HepG2 (cell line): ENCODE data around the gene WDSUB1. TPM values are rescaled to one million over a fixed set of nuclear protein-coding genes. Genes with fewer than 3 reads are reported as not detected.

Experiments used
- BCL6 ChIP-seq: IDR thresholded peaks from 2 replicates; pipeline ENCODE4 v1.6.1; 2016; ENCODE audit warnings: missing genetic modification reagents, missing compliant biosample characterization
- CENPT ChIP-seq: sonication (generic); formaldehyde crosslinking; IDR thresholded peaks from 2 replicates; pipeline ENCODE4 v1.8.0; 2022; ENCODE audit warnings: low read depth, mild to moderate bottlenecking, moderate library complexity, missing genetic modification reagents
- EEA1 ChIP-seq: sonication (generic); formaldehyde crosslinking; IDR thresholded peaks from 2 replicates; pipeline ENCODE4 v1.5.1; 2020; ENCODE audit warnings: mild to moderate bottlenecking, missing genetic modification reagents, borderline replicate concordance
- ERF ChIP-seq: IDR thresholded peaks from 2 replicates; pipeline ENCODE4 v1.6.1; 2018; ENCODE audit warnings: missing biosample characterization, missing genetic modification reagents
- GTF2F1 ChIP-seq: fragments of 150-350 bp; IDR thresholded peaks from 2 replicates; pipeline ENCODE4 v1.6.1; 2014; ENCODE audit warnings: low read length
- JARID2 ChIP-seq: sonication (generic); formaldehyde crosslinking; IDR thresholded peaks from 2 replicates; pipeline ENCODE4 v1.8.1; 2023; ENCODE audit warnings: missing genetic modification reagents, inconsistent platforms; ENCODE audit not compliant: insufficient replicate concordance
- KAT8 ChIP-seq: IDR thresholded peaks from 2 replicates; pipeline ENCODE4 v1.6.1; 2016; ENCODE audit warnings: missing genetic modification reagents, missing compliant biosample characterization
- NFKB2 ChIP-seq: sonication (generic); formaldehyde crosslinking; IDR thresholded peaks from 2 replicates; pipeline ENCODE4 v1.4.0; 2020; ENCODE audit warnings: missing genetic modification reagents, borderline replicate concordance
- PLSCR1 ChIP-seq: sonication (generic); formaldehyde crosslinking; IDR thresholded peaks from 2 replicates; pipeline ENCODE4 v1.5.0; 2020; ENCODE audit warnings: missing genetic modification reagents, mild to moderate bottlenecking, borderline replicate concordance
- TBL1XR1 ChIP-seq: fragments of 150-350 bp; IDR thresholded peaks from 2 replicates; pipeline ENCODE4 v1.6.1; 2014; ENCODE audit warnings: borderline replicate concordance, low read length; ENCODE audit not compliant: partially characterized antibody
- U2AF1 ChIP-seq: fragments of 200-400 bp; formaldehyde crosslinking; optimal IDR thresholded peaks from 2 replicates; pipeline ENCODE3; 2017; ENCODE audit warnings: mild to moderate bottlenecking, low read depth, low read length
- ZC3H13 ChIP-seq: sonication (generic); formaldehyde crosslinking; IDR thresholded peaks from 2 replicates; pipeline ENCODE4 v1.8.1; 2023; ENCODE audit warnings: mild to moderate bottlenecking, missing genetic modification reagents, moderate library complexity
- ZFP36 ChIP-seq: fragments of 150-350 bp; IDR thresholded peaks from 2 replicates; pipeline ENCODE4 v1.6.1; 2018; ENCODE audit warnings: borderline replicate concordance, low read length, low read depth; ENCODE audit not compliant: partially characterized antibody
- ZFY ChIP-seq: sonication (generic); formaldehyde crosslinking; IDR thresholded peaks from 2 replicates; pipeline ENCODE4 v1.4.0; 2020; ENCODE audit warnings: missing genetic modification reagents
- ZNF3 ChIP-seq: IDR thresholded peaks from 2 replicates; pipeline ENCODE4 v1.7.0; 2017; ENCODE audit warnings: inconsistent platforms
- ZNF331 ChIP-seq: sonication (generic); formaldehyde crosslinking; IDR thresholded peaks from 2 replicates; pipeline ENCODE4 v1.4.0; 2020; ENCODE audit warnings: missing genetic modification reagents
- ZNF34 ChIP-seq: sonication (generic); formaldehyde crosslinking; IDR thresholded peaks from 2 replicates; pipeline ENCODE4 v1.4.0; 2020; ENCODE audit warnings: mild to moderate bottlenecking, missing genetic modification reagents, borderline replicate concordance
- ZNF572 ChIP-seq: sonication (generic); formaldehyde crosslinking; IDR thresholded peaks from 2 replicates; pipeline ENCODE4 v1.5.1; 2020; ENCODE audit warnings: mild to moderate bottlenecking, missing genetic modification reagents
- ZNF709 ChIP-seq: sonication (generic); formaldehyde crosslinking; IDR thresholded peaks from 2 replicates; pipeline ENCODE4 v1.5.0; 2020; ENCODE audit warnings: mild to moderate bottlenecking, missing genetic modification reagents
- ZNF777 ChIP-seq: sonication (generic); formaldehyde crosslinking; IDR thresholded peaks from 2 replicates; pipeline ENCODE4 v1.4.0; 2020; ENCODE audit warnings: missing genetic modification reagents
- ZSCAN31 ChIP-seq: sonication (generic); formaldehyde crosslinking; IDR thresholded peaks from 2 replicates; pipeline ENCODE4 v1.5.0; 2020; ENCODE audit warnings: low read depth, mild to moderate bottlenecking, missing genetic modification reagents
- polyA plus RNA-seq, 8 experiments: library from polyadenylated mRNA; depleted of rRNA in 3 of 8; stranded (reverse) in 7 of 8; unstranded in 1 of 8; fragments of >200 nt; fragmentation: Illumina TruSeq in 4 of 8; extraction: Trizol in 4 of 8; gene quantifications; 2 replicates each; pipeline versions ENCODE4 v1.2.1 to v1.2.3, GENCODE V29; 2011 to 2016; ENCODE audit warnings: low read depth in 4 of 8, missing spikeins in 1 of 8, mixed read lengths in 1 of 8; ENCODE audit not compliant: insufficient read depth in 1 of 8
- total RNA-seq, 5 experiments: library from RNA; depleted of rRNA; stranded (reverse); fragments of >200 nt; fragmentation: Illumina TruSeq; extraction: Trizol; gene quantifications; 2 replicates each; pipeline ENCODE4 v1.2.3, GENCODE V29; 2016; ENCODE audit warnings: low read depth in 1 of 5
- TF ChIP-seq, protein P1 (sequence below): sonication (generic); formaldehyde crosslinking; IDR thresholded peaks from 2 replicates; pipeline ENCODE4 v1.4.0; 2020; ENCODE audit warnings: mild to moderate bottlenecking, missing genetic modification reagents

The WDSUB1 gene
- total and polyA plus RNA-seq, 2 of the 13 experiments (the other 11 are each of a cell fraction or from before 2014, with no cell fraction given) = 10.1 to 10.7 TPM

GRCh38 chr2:159285929-159286708, at the start of gene WDSUB1 (continued):
- TF ChIP-seq, protein P1, sequence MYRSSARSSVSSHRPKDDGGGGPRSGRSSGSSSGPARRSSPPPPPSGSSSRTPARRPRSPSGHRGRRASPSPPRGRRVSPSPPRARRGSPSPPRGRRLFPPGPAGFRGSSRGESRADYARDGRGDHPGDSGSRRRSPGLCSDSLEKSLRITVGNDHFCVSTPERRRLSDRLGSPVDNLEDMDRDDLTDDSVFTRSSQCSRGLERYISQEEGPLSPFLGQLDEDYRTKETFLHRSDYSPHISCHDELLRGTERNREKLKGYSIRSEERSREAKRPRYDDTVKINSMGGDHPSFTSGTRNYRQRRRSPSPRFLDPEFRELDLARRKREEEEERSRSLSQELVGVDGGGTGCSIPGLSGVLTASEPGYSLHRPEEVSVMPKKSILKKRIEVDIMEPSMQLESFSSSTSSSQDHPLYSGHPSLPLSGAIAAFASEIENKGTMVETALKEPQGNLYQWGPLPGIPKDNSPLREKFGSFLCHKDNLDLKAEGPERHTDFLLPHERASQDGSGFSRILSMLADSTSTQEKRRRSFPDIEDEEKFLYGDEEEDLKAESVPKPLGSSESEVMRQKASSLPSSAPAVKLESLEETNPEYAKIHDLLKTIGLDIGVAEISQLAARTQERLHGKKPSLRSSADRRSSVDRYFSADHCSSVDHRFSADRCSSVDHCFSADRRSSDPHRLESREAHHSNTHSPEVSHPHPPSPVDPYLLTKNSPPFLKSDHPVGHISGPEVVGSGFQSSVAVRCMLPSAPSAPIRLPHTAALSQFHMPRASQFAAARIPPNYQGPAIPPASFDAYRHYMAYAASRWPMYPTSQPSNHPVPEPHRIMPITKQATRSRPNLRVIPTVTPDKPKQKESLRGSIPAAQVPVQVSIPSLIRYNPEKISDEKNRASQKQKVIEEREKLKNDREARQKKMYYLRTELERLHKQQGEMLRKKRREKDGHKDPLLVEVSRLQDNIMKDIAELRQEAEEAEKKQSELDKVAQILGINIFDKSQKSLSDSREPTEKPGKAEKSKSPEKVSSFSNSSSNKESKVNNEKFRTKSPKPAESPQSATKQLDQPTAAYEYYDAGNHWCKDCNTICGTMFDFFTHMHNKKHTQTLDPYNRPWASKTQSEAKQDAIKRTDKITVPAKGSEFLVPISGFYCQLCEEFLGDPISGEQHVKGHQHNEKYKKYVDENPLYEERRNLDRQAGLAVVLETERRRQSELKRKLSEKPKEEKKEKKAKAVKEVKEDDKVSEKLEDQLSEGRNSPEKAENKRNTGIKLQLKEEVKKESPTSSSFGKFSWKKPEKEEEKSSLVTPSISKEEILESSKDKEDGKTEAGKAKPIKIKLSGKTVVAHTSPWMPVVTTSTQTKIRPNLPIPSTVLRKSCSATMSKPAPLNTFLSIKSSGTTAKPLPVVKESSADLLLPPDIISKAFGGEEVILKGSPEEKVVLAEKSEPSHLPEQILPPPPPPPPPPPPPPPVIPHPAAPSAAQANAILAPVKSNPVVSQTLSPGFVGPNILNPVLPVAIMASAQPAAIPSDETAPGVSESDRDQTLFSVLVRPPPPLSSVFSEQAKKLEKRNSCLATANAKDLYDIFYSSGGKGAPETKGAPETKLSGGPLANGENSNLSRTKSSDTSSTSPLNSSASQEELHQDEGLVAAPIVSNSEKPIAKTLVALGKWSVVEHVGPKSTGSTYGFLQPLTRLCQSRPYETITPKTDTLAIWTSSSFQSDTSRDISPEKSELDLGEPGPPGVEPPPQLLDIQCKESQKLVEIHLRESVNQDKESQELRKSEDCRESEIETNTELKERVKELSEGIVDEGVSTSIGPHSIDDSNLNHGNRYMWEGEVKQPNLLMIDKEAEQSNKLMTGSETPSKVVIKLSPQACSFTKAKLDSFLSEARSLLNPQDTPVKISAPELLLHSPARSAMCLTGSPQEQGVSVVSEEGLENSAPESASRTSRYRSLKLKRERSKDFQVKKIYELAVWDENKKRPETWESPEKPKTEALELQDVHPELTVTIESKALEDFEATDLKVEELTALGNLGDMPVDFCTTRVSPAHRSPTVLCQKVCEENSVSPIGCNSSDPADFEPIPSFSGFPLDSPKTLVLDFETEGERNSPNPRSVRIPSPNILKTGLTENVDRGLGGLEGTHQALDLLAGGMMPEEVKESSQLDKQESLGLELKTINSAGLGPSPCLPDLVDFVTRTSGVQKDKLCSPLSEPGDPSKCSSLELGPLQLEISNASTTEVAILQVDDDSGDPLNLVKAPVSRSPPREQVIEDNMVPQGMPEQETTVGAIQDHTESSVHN = no peak
- TF ChIP-seq U2AF1 (no peak), ZNF777 (CRISPR knock-in tag) (peak; percentile 88), ZFY (peak; percentile 93), NFKB2 (CRISPR knock-in tag) (peak; percentile 93), ZFP36 (no peak), ZNF3 (no peak), ZNF572 (CRISPR knock-in tag) (no peak), GTF2F1 (no peak), KAT8 (CRISPR knock-in tag) (no peak), PLSCR1 (CRISPR knock-in tag) (no peak; the same call in 1 of the 2 replicates), ZNF709 (CRISPR knock-in tag) (peak; percentile 99), CENPT (CRISPR knock-in tag) (peak; percentile 87; the same call in 1 of the 2 replicates), ZSCAN31 (CRISPR knock-in tag) (peak; percentile 87; the same call in 1 of the 2 replicates), EEA1 (CRISPR knock-in tag) (peak; percentile 85; the same call in 1 of the 2 replicates), TBL1XR1 (no peak), ZNF331 (CRISPR knock-in tag) (peak; percentile 73), JARID2 (no peak), ZC3H13 (peak; percentile 91; the same call in 1 of the 2 replicates), ERF (CRISPR knock-in tag) (peak; percentile 89), ZNF34 (CRISPR knock-in tag) (peak; percentile 43; the same call in 1 of the 2 replicates), BCL6 (CRISPR knock-in tag) (peak; percentile 7; the same call in 1 of the 2 replicates)
